Activated effector memory CD4-positive, alpha-beta T cell treated with anti-CD3 and anti-CD28 coated beads, Interleukin-2, amount 50 U/mL, for 16 hours (primary cell): ENCODE data around the gene ABLIM3.

ENCODE experiments used
- DNase-seq: peaks from one replicate; pipeline ENCODE4 v3.0.0-alpha.2; 2020

Gene ABLIM3

DNA sequence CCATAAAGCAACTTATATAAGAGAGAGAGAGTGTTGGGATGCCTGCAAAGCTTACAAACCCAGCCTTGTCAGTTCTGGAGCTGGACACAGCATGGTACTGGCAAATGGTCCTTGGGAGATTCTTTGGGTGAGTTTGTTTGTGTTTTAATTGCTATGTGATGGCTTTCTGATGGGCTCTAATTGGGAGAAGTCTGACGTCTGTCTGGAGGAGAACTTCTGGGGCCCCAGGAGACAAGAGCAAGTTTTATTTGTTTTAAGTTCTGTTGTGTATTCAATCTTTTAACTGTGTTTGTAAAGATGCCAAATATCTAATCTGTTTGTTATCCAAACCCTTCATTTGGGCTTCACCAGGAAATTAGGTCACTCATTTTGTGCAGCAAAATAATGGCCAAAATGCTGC lies 80.0 kb downstream of the ABLIM3 start:
- DNase-seq = no peak

DNA sequence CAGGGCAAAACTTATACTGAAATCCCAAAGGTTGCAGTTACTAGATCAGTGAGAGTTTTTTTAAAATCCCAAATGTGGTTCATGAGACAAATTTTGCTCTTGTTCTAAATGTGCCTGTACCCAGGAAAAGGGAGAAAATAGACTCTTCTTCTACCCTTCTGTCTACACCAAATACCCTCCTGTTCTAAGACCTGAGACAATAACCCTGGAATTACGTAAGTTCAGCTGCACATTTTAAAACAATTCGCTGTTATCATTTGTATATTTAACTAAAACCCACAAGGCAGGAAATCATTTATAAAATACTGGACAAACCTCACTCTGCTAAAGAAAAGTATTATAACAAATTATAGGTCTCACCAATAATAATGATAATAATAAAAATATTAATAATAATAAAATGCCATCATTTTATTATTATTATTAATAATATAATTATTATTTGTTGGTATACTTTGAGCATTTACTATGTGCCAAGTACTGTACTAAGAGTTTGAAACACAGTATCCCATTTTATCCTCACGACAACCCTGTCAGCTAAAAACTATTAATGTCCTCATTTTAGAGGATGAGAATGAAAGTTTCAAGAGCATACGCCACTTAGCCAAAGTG lies 80.5 kb downstream of the ABLIM3 start:
- no peak for DNase-seq

DNA sequence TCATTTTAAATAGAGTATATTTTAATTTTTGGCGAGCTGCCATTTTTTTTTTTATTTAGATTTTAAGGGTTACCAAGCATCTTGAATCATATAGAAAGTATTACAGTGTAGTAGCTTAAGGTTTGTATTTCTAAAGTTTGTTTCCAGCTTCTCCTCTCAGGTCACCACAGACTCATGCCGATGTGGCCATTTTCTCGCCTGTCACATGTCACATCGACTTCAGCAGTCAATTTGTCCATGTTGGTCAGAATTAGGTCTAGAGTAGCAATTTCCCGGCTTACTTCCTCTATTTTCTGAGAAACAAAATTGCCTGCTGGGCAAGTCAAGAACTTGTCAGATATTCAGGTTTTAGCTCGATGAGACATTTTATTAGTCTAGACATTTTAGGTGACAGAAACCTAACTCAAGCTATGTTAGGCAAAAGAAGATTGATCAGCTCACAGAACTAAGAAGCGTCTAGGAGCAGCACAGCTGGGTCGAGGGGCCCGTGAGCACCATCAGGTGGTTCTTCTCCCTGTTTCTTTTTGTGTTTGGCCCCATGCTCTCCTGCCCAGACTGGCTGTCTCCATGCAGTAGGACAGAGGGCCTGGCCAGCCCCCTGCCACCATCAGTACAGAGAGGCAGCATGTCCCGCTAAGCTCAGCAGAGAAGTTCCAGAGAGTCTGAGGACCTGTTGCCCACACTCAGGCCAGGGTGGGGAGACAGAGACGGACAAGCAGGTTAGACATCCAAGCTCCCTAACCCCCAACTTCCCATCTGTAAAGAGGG lies 82.0 kb downstream of the ABLIM3 start:
- no peak for DNase-seq

DNA sequence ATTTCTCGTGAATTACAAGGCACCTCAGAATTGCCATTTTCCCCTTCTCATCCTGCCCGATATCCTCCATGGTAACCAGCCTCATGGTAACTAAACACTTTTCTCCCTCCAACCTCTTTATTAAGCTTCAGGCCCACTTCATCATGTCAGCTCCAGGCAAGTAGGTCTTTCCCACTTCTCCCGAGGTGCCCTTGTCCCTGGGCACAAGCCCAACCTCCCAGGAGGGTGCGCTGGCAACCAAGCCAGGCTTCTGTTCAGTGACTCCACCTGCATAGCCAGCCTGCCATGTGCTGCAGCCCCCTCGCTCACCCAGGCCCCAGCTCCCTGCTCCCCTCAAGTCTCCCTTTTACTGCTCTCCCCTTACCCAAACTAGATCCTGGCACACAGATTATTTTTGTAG lies 83.0 kb downstream of the ABLIM3 start:
- no peak for DNase-seq

GRCh38 chr5:149227168-149227826 lies 86.0 kb downstream of the ABLIM3 start:
- no peak for DNase-seq

GRCh38 chr5:149228618-149229297 lies 87.5 kb downstream of the ABLIM3 start:
- DNase-seq = no peak

GRCh38 chr5:149229298-149229937 lies 88.1 kb downstream of the ABLIM3 start:
- no peak for DNase-seq

- DNase-seq = no peak
Observed at GRCh38 chr5:149235841-149236240, 94.5 kb downstream of the ABLIM3 start.

- no peak for DNase-seq
Observed at GRCh38 chr5:149237662-149238061, 96.4 kb downstream of the ABLIM3 start.

GRCh38 chr5:149238540-149238939 lies 97.2 kb downstream of the ABLIM3 start:
- DNase-seq = no peak

- DNase-seq = no peak
Observed at GRCh38 chr5:149239917-149240316, 98.6 kb downstream of the ABLIM3 start.

- peak; percentile 87 for DNase-seq
Observed at GRCh38 chr5:149240354-149240998, 99.2 kb downstream of the ABLIM3 start.

DNA sequence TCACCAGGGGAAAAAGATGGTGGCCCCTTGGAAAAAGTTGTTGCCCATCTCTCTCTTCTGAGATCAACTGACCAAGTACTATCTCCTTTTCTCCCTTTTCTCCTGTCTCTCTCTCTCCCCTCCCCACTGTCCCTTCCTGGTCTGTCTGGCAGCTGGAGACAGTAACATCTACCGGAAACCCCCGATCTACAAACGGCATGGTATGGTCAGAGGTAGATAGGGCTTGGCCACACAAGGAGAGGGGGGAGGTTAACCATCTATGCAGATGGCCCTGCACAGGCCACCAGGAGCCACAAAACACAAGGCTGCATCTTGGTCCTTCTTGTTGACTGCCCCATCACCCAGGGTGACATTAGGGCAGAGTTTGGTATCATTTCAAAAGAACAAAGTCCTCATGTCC lies 101.0 kb downstream of the ABLIM3 start:
- DNase-seq = no peak

DNA sequence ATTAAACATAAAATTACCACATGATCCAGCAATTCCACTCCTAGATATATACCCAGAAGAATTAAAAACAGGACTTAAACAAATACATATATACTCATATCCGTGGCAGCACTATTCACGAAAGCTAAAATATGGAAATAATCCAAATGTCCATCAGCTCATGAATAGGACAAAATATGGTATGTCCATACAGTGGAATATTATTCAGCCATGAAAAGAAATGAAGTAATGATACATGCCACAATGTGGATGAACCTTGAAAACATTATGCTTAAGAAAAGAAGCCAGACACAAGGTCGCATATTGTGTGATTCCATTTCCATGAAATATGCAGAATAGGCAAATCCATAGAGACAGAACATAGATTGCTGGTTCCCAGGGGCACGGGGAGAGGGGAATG lies 105.6 kb downstream of the ABLIM3 start:
- no peak for DNase-seq

DNA sequence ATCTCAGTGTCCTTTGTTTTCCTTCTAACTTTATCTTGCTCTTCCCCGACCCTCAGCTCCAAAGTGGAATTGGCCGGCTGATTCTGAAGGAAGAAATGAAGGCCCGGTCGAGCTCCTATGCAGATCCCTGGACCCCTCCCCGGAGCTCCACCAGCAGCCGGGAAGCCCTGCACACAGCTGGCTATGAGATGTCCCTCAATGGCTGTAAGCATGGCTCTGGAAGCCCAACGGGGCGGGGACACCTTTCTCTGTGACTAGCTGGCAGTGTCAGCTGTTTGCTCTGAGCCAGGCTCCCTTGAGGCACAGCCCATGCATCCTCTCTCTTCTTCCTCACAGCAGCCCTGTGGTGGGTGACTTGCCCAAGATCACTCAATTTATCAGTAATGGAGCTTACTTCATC lies 106.4 kb downstream of the ABLIM3 start:
- DNase-seq = peak; percentile 58

- DNase-seq = peak; percentile 36
Observed at GRCh38 chr5:149251546-149251945, 110.3 kb downstream of the ABLIM3 start.

- DNase-seq = no peak
Observed at GRCh38 chr5:149254506-149254905, 113.2 kb downstream of the ABLIM3 start.

DNA sequence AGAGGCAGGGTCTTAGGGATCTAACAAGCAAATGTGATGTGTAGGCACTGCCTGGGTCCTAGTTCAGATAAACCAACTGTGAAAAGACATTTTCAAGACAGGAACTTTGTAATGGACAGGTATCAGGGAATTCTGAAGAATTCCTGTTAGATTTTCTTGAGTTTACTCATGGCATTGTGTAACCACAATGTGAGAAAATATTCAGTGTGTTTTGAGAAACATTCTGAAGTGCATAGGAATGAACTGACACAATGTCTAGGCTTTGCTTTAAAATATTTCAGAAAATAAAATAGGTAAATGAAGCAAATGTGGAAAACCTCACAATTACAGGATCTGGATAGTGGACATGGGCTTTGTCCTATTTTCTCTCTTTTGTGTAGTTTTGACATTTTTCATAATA lies 115.2 kb downstream of the ABLIM3 start:
- DNase-seq = no peak

GRCh38 chr5:149257131-149257530 lies 115.8 kb downstream of the ABLIM3 start:
- DNase-seq = no peak

GRCh38 chr5:149257889-149258705 lies 116.8 kb downstream of the ABLIM3 start:
- DNase-seq = no peak

DNA sequence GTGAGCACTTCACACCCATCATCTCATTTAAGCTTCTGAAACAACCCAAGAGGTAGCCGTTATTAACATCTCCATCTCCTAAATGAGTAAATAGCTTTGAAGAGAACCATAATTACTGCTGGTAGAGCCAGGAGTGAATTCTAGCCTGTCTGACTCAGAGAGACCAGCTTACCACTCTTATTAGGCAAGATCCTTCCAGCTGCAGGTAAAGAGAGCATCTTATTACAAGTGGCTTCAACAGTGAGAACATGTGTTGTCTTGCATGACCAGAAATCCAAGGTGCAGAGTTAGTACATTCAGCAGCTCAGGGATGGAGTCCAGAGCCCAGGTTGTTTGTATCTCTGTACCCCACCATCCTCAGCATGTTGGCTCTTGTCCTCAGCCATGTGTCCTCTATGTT lies 119.5 kb downstream of the ABLIM3 start:
- DNase-seq = no peak

GRCh38 chr5:149261246-149261645 lies 120.0 kb downstream of the ABLIM3 start:
- DNase-seq = no peak
